K562 treated with DMSO at 1 percent for 12 hours (cell line): ENCODE measurements around the gene CDA. TPM values are rescaled to one million over a fixed set of nuclear protein-coding genes. Genes with fewer than 3 reads are reported as not detected.

Source experiments
- total RNA-seq: library from RNA; unstranded; fragments of 300-600 nt; gene quantifications from 2 replicates; pipeline ENCODE4 v1.2.3, GENCODE V29; 2022; ENCODE audit not compliant: insufficient read depth

CDA gene
- total RNA-seq = not detected in 2 replicates

GRCh38 chr1:20588634-20589225 is at the start of gene CDA:
TSS of gene CDA (plus strand) at chr1:20589097. CDS start at chr1:20589130, 33 bp downstream.

GRCh38 chr1:20551945-20552727 is 36.8 kb upstream of the CDA start, which contains the start of gene FAM43B:
TSS of gene FAM43B (plus strand) at chr1:20552573. CDS start at chr1:20552974, 401 bp downstream.

GRCh38 chr1:20633190-20634064 is 44.5 kb downstream of the CDA start, which contains the start of gene PINK1:
TSS of gene PINK1 (plus strand) at chr1:20633458. CDS start at chr1:20633549, 91 bp downstream.

GRCh38 chr1:20661207-20662109 is 72.6 kb downstream of the CDA start, which contains the start of gene DDOST:
TSS of gene DDOST (minus strand) at chr1:20661369. CDS start at chr1:20661350, 19 bp downstream.

Other genes starting within 250 kb of the CDA start
- gene CAMK2N1, start 102.9 kb upstream of the CDA start, total RNA-seq = 2.1 and 4.0 TPM in 2 replicates
- 35.5 and 46.3 TPM in 2 replicates for gene MUL1, start 80.9 kb upstream of the CDA start, total RNA-seq
- not detected in 2 replicates for gene FAM43B, start 36.5 kb upstream of the CDA start, total RNA-seq
- 72.3 and 83.9 TPM in 2 replicates for gene PINK1, start 44.4 kb downstream of the CDA start, total RNA-seq
- 258 and 340 TPM in 2 replicates for gene DDOST, start 72.3 kb downstream of the CDA start, total RNA-seq
- gene KIF17, start 128.9 kb downstream of the CDA start, total RNA-seq = 0.39 TPM in 1 of 2 replicates, not detected in the other
- not detected in 2 replicates for gene SH2D5, start 143.6 kb downstream of the CDA start, total RNA-seq
- gene HP1BP3, start 198.2 kb downstream of the CDA start, total RNA-seq = 82.0 and 309 TPM in 2 replicates